Liver (tissue), 9 donors: ENCODE results near the gene CASR. TPM values are rescaled to one million over a fixed set of nuclear protein-coding genes. Genes with fewer than 3 reads are reported as not detected.

Experiments
- DNase-seq: peaks from one replicate; pipeline ENCODE4 v3.0.0-alpha.2; 2017; ENCODE audit warnings: low spot score
- H3K27ac ChIP-seq, 2 donors: one replicate each; pipeline ENCODE4 v1.7.0; 2013; ENCODE audit warnings: inconsistent platforms in 2 of 2, low read length in 2 of 2, control low read depth in 1 of 2, low read depth in 1 of 2, mild to moderate bottlenecking in 1 of 2
- H3K27me3 ChIP-seq, 4 donors: one replicate each; pipeline versions ENCODE4 v1.6.1 to v1.7.0; 2013; ENCODE audit warnings: low read length in 3 of 4, inconsistent platforms in 1 of 4, mild to moderate bottlenecking in 1 of 4, moderate library complexity in 1 of 4; ENCODE audit not compliant: control insufficient read depth in 4 of 4, insufficient read depth in 4 of 4
- H3K36me3 ChIP-seq, 4 donors: one replicate each; pipeline versions ENCODE4 v1.6.1 to v1.7.0; 2013; ENCODE audit warnings: low read length in 3 of 4, mild to moderate bottlenecking in 3 of 4, low read depth in 1 of 4, moderate library complexity in 1 of 4; ENCODE audit not compliant: control insufficient read depth in 4 of 4, insufficient read depth in 3 of 4
- H3K4me1 ChIP-seq, 4 donors: one replicate each; pipeline versions ENCODE4 v1.6.1 to v1.7.0; 2013; ENCODE audit warnings: low read length in 3 of 4, mild to moderate bottlenecking in 3 of 4, moderate library complexity in 1 of 4; ENCODE audit not compliant: control insufficient read depth in 4 of 4, insufficient read depth in 4 of 4
- H3K4me3 ChIP-seq, 3 donors: one replicate each; pipeline versions ENCODE4 v1.6.1 to v1.7.0; 2013; ENCODE audit warnings: low read length in 3 of 3, control low read depth in 1 of 3, low read depth in 1 of 3, mild to moderate bottlenecking in 1 of 3
- H3K9ac ChIP-seq, 2 donors: one replicate each; pipeline ENCODE4 v1.7.0; 2013; ENCODE audit warnings: low read length in 2 of 2, mild to moderate bottlenecking in 2 of 2, moderate library complexity in 2 of 2, control low read depth in 1 of 2, low read depth in 1 of 2
- H3K9me3 ChIP-seq, 4 donors: one replicate each; pipeline versions ENCODE4 v1.6.1 to v1.7.0; 2013; ENCODE audit warnings: low read length in 3 of 4; ENCODE audit not compliant: control insufficient read depth in 4 of 4
- EGR1 ChIP-seq, 2 donors: IDR thresholded peaks; 2 replicates each; pipeline ENCODE4 v1.6.1; 2016 to 2018; ENCODE audit warnings: antibody characterized with exemption in 2 of 2, low read depth in 2 of 2
- FOXA1 ChIP-seq: IDR thresholded peaks from 2 replicates; pipeline ENCODE4 v1.6.1; 2016; ENCODE audit warnings: antibody characterized with exemption
- FOXA2 ChIP-seq: IDR thresholded peaks from 2 replicates; pipeline ENCODE4 v1.6.1; 2016; ENCODE audit warnings: antibody characterized with exemption
- HNF4A ChIP-seq, 2 donors: conservative IDR thresholded peaks; 2 replicates each; pipeline ENCODE4 v1.6.1; 2016; ENCODE audit warnings: antibody characterized with exemption in 2 of 2, mild to moderate bottlenecking in 2 of 2
- HNF4G ChIP-seq: IDR thresholded peaks from 2 replicates; pipeline ENCODE4 v1.6.1; 2016; ENCODE audit warnings: antibody characterized with exemption
- JUND ChIP-seq, 2 donors: IDR thresholded peaks; 2 replicates each; pipeline ENCODE4 v1.6.1; 2016; ENCODE audit warnings: antibody characterized with exemption in 2 of 2
- NR2F2 ChIP-seq: IDR thresholded peaks from 2 replicates; pipeline ENCODE4 v1.6.1; 2016; ENCODE audit warnings: antibody characterized with exemption
- RAD21 ChIP-seq, 2 donors: IDR thresholded peaks; 2 replicates each; pipeline ENCODE4 v1.6.1; 2016; ENCODE audit warnings: antibody characterized with exemption in 2 of 2, mild to moderate bottlenecking in 2 of 2
- RXRA ChIP-seq, 2 donors: IDR thresholded peaks; 2 replicates each; pipeline ENCODE4 v1.6.1; 2017 to 2018; ENCODE audit warnings: antibody characterized with exemption in 2 of 2, mild to moderate bottlenecking in 1 of 2
- TAF1 ChIP-seq: conservative IDR thresholded peaks from 2 replicates; pipeline ENCODE4 v1.6.1; 2016; ENCODE audit warnings: antibody characterized with exemption, mild to moderate bottlenecking
- WGBS: extraction: QIAGEN DNeasy Blood & Tissue Kit; methylation state at CpG from one replicate; pipeline ENCODE4 v1.1.7; 2013; 5-methylcytosine and 5-hydroxymethylcytosine counted together
- polyA plus RNA-seq, 2 donors: library from polyadenylated mRNA; stranded (reverse) in 1 of 2; unstranded in 1 of 2; fragments of 200-250 nt in 1 of 2; fragments of >200 nt in 1 of 2; fragmentation: Nextera tagmentation in 1 of 2; extraction: Ambion mirVana in 1 of 2; gene quantifications; one replicate each; pipeline versions ENCODE4 v1.2.1 to v1.2.3, GENCODE V29; 2013 to 2015
- total RNA-seq, 2 donors: library from RNA; depleted of rRNA; stranded (reverse); fragments of >200 nt; gene quantifications; one replicate each; pipeline ENCODE4 v1.2.3, GENCODE V29; 2014
- TF ChIP-seq, protein P1 (sequence below): IDR thresholded peaks from 2 replicates; pipeline ENCODE4 v1.6.1; 2016; ENCODE audit warnings: antibody characterized with exemption, mild to moderate bottlenecking
- TF ChIP-seq, protein P2 (sequence below): IDR thresholded peaks from 2 replicates; pipeline ENCODE4 v1.6.1; 2016; ENCODE audit warnings: antibody characterized with exemption
- TF ChIP-seq, protein P3 (sequence below): IDR thresholded peaks from 2 replicates; pipeline ENCODE4 v1.6.1; 2016; ENCODE audit warnings: antibody characterized with exemption
- donor health status: healthy.
- donor health status: healthy.
- donor health status: healthy.
- donor health status: healthy.
- donor health status: healthy.

CASR gene
- total and polyA plus RNA-seq, 4 donors, result 0.05 to 0.29 (median 0.14) TPM

DNA sequence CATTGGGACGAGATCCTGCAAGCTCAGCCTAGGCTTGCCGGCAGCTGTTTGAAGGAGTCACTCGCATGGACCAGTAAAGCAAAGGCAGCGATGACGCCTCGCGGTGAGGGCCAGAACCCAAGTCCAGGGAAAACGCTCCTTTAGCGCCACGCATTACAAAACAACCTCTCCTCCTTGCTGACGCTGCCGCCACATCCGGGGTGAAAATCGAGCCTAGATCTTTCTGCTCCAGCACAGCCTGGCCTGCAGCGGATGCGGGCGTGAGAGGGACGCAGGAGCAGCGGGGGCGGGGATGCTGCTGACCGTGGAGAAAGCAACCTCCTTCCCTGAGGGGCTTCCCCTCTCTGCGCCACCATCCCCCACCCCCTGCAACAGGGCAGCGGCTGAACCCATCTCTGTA lies 46.7 kb downstream of the CASR start (continued):
- TF ChIP-seq FOXA1 (no peak), RAD21 (IDR thresholded peaks at IDR 0.05) (no peak), NR2F2 (no peak)

- WGBS, result 72% methylated on average over 9 of the region's 9 CpGs
- H3K9me3 ChIP-seq, result no peaks in the 10 kb centered on the region
- no peak for TF ChIP-seq RXRA (IDR thresholded peaks at IDR 0.05)
- no peak for TF ChIP-seq TAF1
- TF ChIP-seq, protein P1, sequence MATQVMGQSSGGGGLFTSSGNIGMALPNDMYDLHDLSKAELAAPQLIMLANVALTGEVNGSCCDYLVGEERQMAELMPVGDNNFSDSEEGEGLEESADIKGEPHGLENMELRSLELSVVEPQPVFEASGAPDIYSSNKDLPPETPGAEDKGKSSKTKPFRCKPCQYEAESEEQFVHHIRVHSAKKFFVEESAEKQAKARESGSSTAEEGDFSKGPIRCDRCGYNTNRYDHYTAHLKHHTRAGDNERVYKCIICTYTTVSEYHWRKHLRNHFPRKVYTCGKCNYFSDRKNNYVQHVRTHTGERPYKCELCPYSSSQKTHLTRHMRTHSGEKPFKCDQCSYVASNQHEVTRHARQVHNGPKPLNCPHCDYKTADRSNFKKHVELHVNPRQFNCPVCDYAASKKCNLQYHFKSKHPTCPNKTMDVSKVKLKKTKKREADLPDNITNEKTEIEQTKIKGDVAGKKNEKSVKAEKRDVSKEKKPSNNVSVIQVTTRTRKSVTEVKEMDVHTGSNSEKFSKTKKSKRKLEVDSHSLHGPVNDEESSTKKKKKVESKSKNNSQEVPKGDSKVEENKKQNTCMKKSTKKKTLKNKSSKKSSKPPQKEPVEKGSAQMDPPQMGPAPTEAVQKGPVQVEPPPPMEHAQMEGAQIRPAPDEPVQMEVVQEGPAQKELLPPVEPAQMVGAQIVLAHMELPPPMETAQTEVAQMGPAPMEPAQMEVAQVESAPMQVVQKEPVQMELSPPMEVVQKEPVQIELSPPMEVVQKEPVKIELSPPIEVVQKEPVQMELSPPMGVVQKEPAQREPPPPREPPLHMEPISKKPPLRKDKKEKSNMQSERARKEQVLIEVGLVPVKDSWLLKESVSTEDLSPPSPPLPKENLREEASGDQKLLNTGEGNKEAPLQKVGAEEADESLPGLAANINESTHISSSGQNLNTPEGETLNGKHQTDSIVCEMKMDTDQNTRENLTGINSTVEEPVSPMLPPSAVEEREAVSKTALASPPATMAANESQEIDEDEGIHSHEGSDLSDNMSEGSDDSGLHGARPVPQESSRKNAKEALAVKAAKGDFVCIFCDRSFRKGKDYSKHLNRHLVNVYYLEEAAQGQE, result no peak
- no peak for TF ChIP-seq EGR1 (IDR thresholded peaks at IDR 0.05; ENCODE audit: low read depth in 2 of 2)
- no peak for TF ChIP-seq FOXA2
- H3K4me1 ChIP-seq, result peaks cover 0 to 6% (median 2%) of the 10 kb centered on the region in 4 donors
- no peaks in the 10 kb centered on the region for H3K27me3 ChIP-seq
- DNase-seq, result no peak
- H3K9ac ChIP-seq, result no peak overlapping the region
- no peaks in the 10 kb centered on the region for H3K36me3 ChIP-seq
- no peak overlapping the region for H3K27ac ChIP-seq
- no peak overlapping the region for H3K4me3 ChIP-seq
Observed at GRCh38 chr3:122231465-122232157, 48.1 kb downstream of the CASR start.

DNA sequence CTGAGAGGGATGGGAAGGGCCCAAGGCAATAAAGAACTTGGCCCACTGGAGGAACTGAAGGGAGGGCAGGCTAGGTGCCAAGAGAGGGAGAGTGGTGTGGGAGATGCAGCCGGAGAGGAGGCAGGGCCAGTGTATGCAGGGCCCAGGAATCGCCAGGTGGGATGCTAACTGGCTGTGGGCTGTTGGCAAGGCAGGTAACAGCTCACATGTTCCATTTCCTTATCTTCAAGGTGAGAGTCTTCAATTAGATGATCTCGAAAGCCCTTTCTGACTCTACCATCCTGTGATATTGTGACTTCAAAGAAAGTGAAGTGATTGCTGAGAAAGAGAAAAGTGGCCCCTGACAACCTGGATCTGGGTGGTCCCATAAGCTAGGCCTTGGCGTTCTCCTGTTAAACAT lies 49.0 kb downstream of the CASR start:
- DNase-seq, result no peak
- WGBS, result 89% methylated on average over 4 of the region's 4 CpGs
- no peaks in the 10 kb centered on the region for H3K36me3 ChIP-seq
- peaks cover 0 to 6% (median 2%) of the 10 kb centered on the region in 4 donors for H3K4me1 ChIP-seq
- H3K27ac ChIP-seq, result no peak overlapping the region
- no peaks in the 10 kb centered on the region for H3K9me3 ChIP-seq
- no peaks in the 10 kb centered on the region for H3K27me3 ChIP-seq
- no peak overlapping the region for H3K4me3 ChIP-seq
- H3K9ac ChIP-seq, result no peak overlapping the region
- TF ChIP-seq, protein P2, sequence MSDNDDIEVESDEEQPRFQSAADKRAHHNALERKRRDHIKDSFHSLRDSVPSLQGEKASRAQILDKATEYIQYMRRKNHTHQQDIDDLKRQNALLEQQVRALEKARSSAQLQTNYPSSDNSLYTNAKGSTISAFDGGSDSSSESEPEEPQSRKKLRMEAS, result no peak
- TF ChIP-seq HNF4A (conservative IDR thresholded peaks at IDR 0.05), result no peak
- TF ChIP-seq RAD21 (IDR thresholded peaks at IDR 0.05), result no peak
- no peak for TF ChIP-seq HNF4G
- TF ChIP-seq, protein P1, result no peak
- TF ChIP-seq JUND (IDR thresholded peaks at IDR 0.05), result no peak
- TF ChIP-seq, protein P3, sequence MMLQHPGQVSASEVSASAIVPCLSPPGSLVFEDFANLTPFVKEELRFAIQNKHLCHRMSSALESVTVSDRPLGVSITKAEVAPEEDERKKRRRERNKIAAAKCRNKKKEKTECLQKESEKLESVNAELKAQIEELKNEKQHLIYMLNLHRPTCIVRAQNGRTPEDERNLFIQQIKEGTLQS, result no peak
